K562 (cell line): Measurements from ENCODE around the gene CHD6. TPM values are rescaled to one million over a fixed set of nuclear protein-coding genes. Genes with fewer than 3 reads are reported as not detected.

ENCODE experiments used
- ATAC-seq: fragments of 200-7000 bp; cut with Tn5 transposase; 3 replicates; pipeline ENCODE4 v1.9.1; 2020; ENCODE audit warnings: moderate library complexity
- BruUV-seq: library from RNA; stranded (reverse); fragments of 400-500 nt; replicated peaks from 2 replicates; lab custom pipeline; 2021; lab: Mats Ljungman, UMichigan
- CTCF ChIA-PET: fragments of 300-600 bp; formaldehyde crosslinking; extraction: SDS; loops from one replicate; lab custom pipeline; 2021; ENCODE audit warnings: low intra/inter-chr PET ratio; lab: Yijun Ruan, JAX
- POLR2A ChIA-PET: fragments of 300-600, 350-650 bp; sonication (Branson Sonifier 250); formaldehyde crosslinking; extraction: SDS; loops from one replicate; lab custom pipeline; 2021; ENCODE audit warnings: antibody characterized with exemption, inconsistent platforms; lab: Yijun Ruan, JAX
- DNase-seq, 4 experiments: peaks; one replicate each; pipeline versions ENCODE4 v3.0.0 to v3.0.0-alpha.2; 2011 to 2018; ENCODE audit warnings: low spot score in 3 of 4, mixed read lengths in 3 of 4; ENCODE audit errors: extremely low read depth in 1 of 4
- FAIRE-seq: peaks from 2 replicates; lab custom pipeline; 2011; peaks lifted over from hg19 to GRCh38; lab: Jason Lieb, UNC
- H2AFZ ChIP-seq: 2 replicates; pipeline ENCODE4 v1.6.0; 2011; ENCODE audit warnings: low read depth, low read length, control low read depth, inconsistent platforms
- H3K27ac ChIP-seq: fragments of 200-600 bp; 3 replicates; pipeline ENCODE4 v1.8.0; 2011; ENCODE audit warnings: low read depth, mild to moderate bottlenecking, control low read depth, inconsistent platforms, low read length, moderate library complexity, mixed read lengths; ENCODE audit errors: extremely low read depth
- H3K27me3 ChIP-seq, 2 experiments: fragments of 300-600 bp in 1 of 2; 2 replicates in 1 of 2; 3 replicates in 1 of 2; pipeline versions ENCODE4 v1.6.0 to v1.8.0; 2011; ENCODE audit warnings: inconsistent platforms in 2 of 2, low read length in 2 of 2, mild to moderate bottlenecking in 1 of 2, mixed read lengths in 1 of 2, moderate library complexity in 1 of 2; ENCODE audit not compliant: control insufficient read depth in 2 of 2, insufficient read depth in 2 of 2
- H3K36me3 ChIP-seq: fragments of 300-600 bp; 3 replicates; pipeline ENCODE4 v1.8.0; 2011; ENCODE audit warnings: mild to moderate bottlenecking, low read length, inconsistent platforms; ENCODE audit not compliant: control insufficient read depth, insufficient read depth
- H3K4me1 ChIP-seq, 2 experiments: fragments of 200-600 bp in 1 of 2; replicated peaks in 1 of 2; 2 replicates in 1 of 2; 3 replicates in 1 of 2; pipeline versions ENCODE4 v1.5.1 to v1.8.0; 2011; ENCODE audit warnings: inconsistent platforms in 2 of 2, low read length in 2 of 2, mild to moderate bottlenecking in 1 of 2, mixed read lengths in 1 of 2, moderate library complexity in 1 of 2; ENCODE audit not compliant: control insufficient read depth in 2 of 2, insufficient read depth in 2 of 2
- H3K4me2 ChIP-seq: 2 replicates; pipeline ENCODE4 v1.6.1; 2011; ENCODE audit warnings: low read length, control low read depth, inconsistent platforms, mixed read lengths; ENCODE audit not compliant: insufficient read depth
- H3K4me3 ChIP-seq: fragments of 200-600 bp; sonication (generic), shearing (Covaris generic); 2 replicates; pipeline ENCODE4 v1.5.1; 2016; ENCODE audit warnings: control low read depth, inconsistent platforms
- H3K79me2 ChIP-seq: fragments of 200-600 bp; 3 replicates; pipeline ENCODE4 v1.8.0; 2011; ENCODE audit warnings: low read length, inconsistent platforms; ENCODE audit not compliant: control insufficient read depth, insufficient read depth
- H3K9ac ChIP-seq, 2 experiments: 2 replicates each; pipeline versions ENCODE4 v1.6.0 to v1.6.1; 2011; ENCODE audit warnings: low read depth in 2 of 2, low read length in 2 of 2, control low read depth in 1 of 2, inconsistent platforms in 1 of 2, mild to moderate bottlenecking in 1 of 2, mixed read lengths in 1 of 2; ENCODE audit not compliant: insufficient read depth in 1 of 2
- H3K9me1 ChIP-seq: one replicate; pipeline ENCODE4 v1.6.0; 2011; ENCODE audit warnings: inconsistent platforms, mild to moderate bottlenecking, low read length, moderate library complexity; ENCODE audit not compliant: control insufficient read depth, insufficient read depth
- H3K9me3 ChIP-seq: replicated peaks from 2 replicates; pipeline ENCODE4 v1.5.1; 2011; ENCODE audit warnings: low read depth, low read length, inconsistent platforms; ENCODE audit not compliant: control insufficient read depth, insufficient read depth
- H4K20me1 ChIP-seq: replicated peaks from 2 replicates; pipeline ENCODE4 v1.6.1; 2011; ENCODE audit warnings: low read length, inconsistent platforms, mixed read lengths; ENCODE audit not compliant: control insufficient read depth, insufficient read depth
- CBFA2T2 ChIP-seq: fragments of 450-650 bp; conservative IDR thresholded peaks from 2 replicates; pipeline ENCODE4 v1.6.1; 2017; ENCODE audit warnings: mild to moderate bottlenecking
- JUNB ChIP-seq: fragments of 450-650 bp; formaldehyde crosslinking; conservative IDR thresholded peaks from 2 replicates; pipeline ENCODE4 v1.4.0; 2020; ENCODE audit warnings: mild to moderate bottlenecking
- L3MBTL2 ChIP-seq: fragments of 450-650 bp; IDR thresholded peaks from 2 replicates; pipeline ENCODE4 v1.6.1; 2016; ENCODE audit warnings: mild to moderate bottlenecking, moderate library complexity
- MYBL2 ChIP-seq, 2 experiments: fragments of 450-650 bp in 1 of 2; sonication (generic) in 1 of 2; formaldehyde crosslinking in 1 of 2; IDR thresholded peaks; 2 replicates each; pipeline versions ENCODE4 v1.6.1 to v1.8.1; 2017 to 2022; ENCODE audit warnings: borderline replicate concordance in 1 of 2, inconsistent platforms in 1 of 2, low read depth in 1 of 2, mild to moderate bottlenecking in 1 of 2, missing genetic modification reagents in 1 of 2, moderate library complexity in 1 of 2
- NFE2 ChIP-seq: IDR thresholded peaks from 2 replicates; pipeline ENCODE4 v1.6.1; 2014; ENCODE audit warnings: antibody characterized with exemption, low read depth
- RBBP5 ChIP-seq: fragments of 200-600 bp; sonication (generic); IDR thresholded peaks from 2 replicates; pipeline ENCODE4 v1.6.1; 2012; ENCODE audit warnings: borderline replicate concordance, mild to moderate bottlenecking, low read length, control low read depth, inconsistent platforms; ENCODE audit not compliant: insufficient read depth, poor library complexity, severe bottlenecking
- SMARCB1 ChIP-seq: IDR thresholded peaks from 2 replicates; pipeline ENCODE4 v1.6.1; 2011; ENCODE audit warnings: improper control_type of control experiment, low read depth; ENCODE audit not compliant: insufficient read length
- WGBS: fragments of 100-300 bp; shearing (Covaris generic); methylation state at CpG from one replicate; pipeline ENCODE4 v1.1.6; 2016; ENCODE audit warnings: low coverage, mixed read lengths; ENCODE audit not compliant: insufficient coverage; ENCODE audit errors: missing lambda C conversion rate; 5-methylcytosine and 5-hydroxymethylcytosine counted together
- in situ Hi-C: fragments of 300-500 bp; cut with MboI; formaldehyde crosslinking; loops from 4 replicates; pipeline ENCODE4 v1.15.0; 2018; ENCODE audit warnings: inconsistent platforms, mixed read lengths
- intact Hi-C: fragments of 100-400 bp; cut with micrococcal nuclease; formaldehyde crosslinking; loops from 2 replicates; pipeline ENCODE4 v1.14.2; 2022
- polyA plus RNA-seq, 8 experiments: library from polyadenylated mRNA; depleted of rRNA in 4 of 8; stranded (reverse) in 5 of 8; unstranded in 3 of 8; fragments of >200 nt; fragmentation: Nextera tagmentation in 2 of 8; fragmentation: Illumina TruSeq in 1 of 8; extraction: Ambion mirVana in 2 of 8; extraction: Trizol in 1 of 8; gene quantifications; 2 replicates each; pipeline versions ENCODE4 v1.2.1 to v1.2.3, GENCODE V29; 2011 to 2014; ENCODE audit warnings: inconsistent platforms in 1 of 8, missing spikeins in 1 of 8
- total RNA-seq, 7 experiments: library from RNA; depleted of rRNA in 6 of 7; stranded (reverse); fragments of >200 nt in 6 of 7; fragmentation: Illumina TruSeq in 2 of 7; extraction: Trizol in 2 of 7; gene quantifications; 2 replicates each; pipeline versions ENCODE4 v1.2.1 to v1.2.3, GENCODE V29; 2011 to 2021; ENCODE audit warnings: low replicate concordance in 1 of 7

Gene CHD6
- total and polyA plus RNA-seq, 9 of the 15 experiments (the other 6 are each of a cell fraction or from before 2014, with no cell fraction given), result 3.9 to 24.2 (median 12.8) TPM

- intact Hi-C loops (no loop called here), in situ Hi-C loops (no loop called here)
- ChIA-PET CTCF (no interaction called here), POLR2A (interaction anchor here (0.5 to 1.3 kb wide), 5 partner anchors 9 to 1948 kb away, joined by 3 to 4 read pairs (median 3); no protein-coding TSS in a partner anchor)
- FAIRE-seq (no peak), DNase-seq (no peak), ATAC-seq (no peak)
- no peak for TF ChIP-seq SMARCB1
- Histone ChIP-seq H3K36me3 (peaks cover 53% of the 10 kb centered on the region; the same call in 2 of the 3 replicates), H3K27ac (no peak overlapping the region), H3K79me2 (no peaks in the 10 kb centered on the region), H3K9ac (no peak overlapping the region), H3K4me3 (no peak overlapping the region), H3K4me2 (no peak overlapping the region), H3K4me1 (peaks cover 0 to 9% of the 10 kb centered on the region in 2 experiments; a peak in 3 of 5 replicates), H3K27me3 (no peaks in the 10 kb centered on the region), H3K9me1 (no peaks in the 10 kb centered on the region), H2AFZ (no peak overlapping the region), H4K20me1 (no peaks in the 10 kb centered on the region), H3K9me3 (peaks cover 4% of the 10 kb centered on the region)
- 94% methylated on average over 17 of the region's 17 CpGs for WGBS
- BruUV-seq, result no TSS peak
Observed at GRCh38 chr20:41457173-41457857, 160.9 kb downstream of the CHD6 start.

- Histone ChIP-seq H3K4me2 (no peak overlapping the region), H3K36me3 (peaks cover 57% of the 10 kb centered on the region; the same call in 2 of the 3 replicates), H3K9ac (no peak overlapping the region), H3K27me3 (no peaks in the 10 kb centered on the region), H3K27ac (no peak overlapping the region), H3K79me2 (no peaks in the 10 kb centered on the region), H3K9me1 (no peaks in the 10 kb centered on the region), H2AFZ (no peak overlapping the region), H3K4me1 (peaks cover 0 to 9% of the 10 kb centered on the region in 2 experiments; a peak in 3 of 5 replicates), H3K4me3 (no peak overlapping the region), H3K9me3 (no peaks in the 10 kb centered on the region; the same call in 1 of the 2 replicates), H4K20me1 (no peaks in the 10 kb centered on the region)
- ATAC-seq (no peak), FAIRE-seq (no peak), DNase-seq (no peak)
- CTCF ChIA-PET, result no interaction called here
- no peak for TF ChIP-seq RBBP5
- no peak for TF ChIP-seq MYBL2 (IDR thresholded peaks at IDR 0.05; ENCODE audit: low read depth)
- no peak for TF ChIP-seq MYBL2 (CRISPR knock-in tag; IDR thresholded peaks at IDR 0.05; ENCODE audit: borderline replicate concordance)
- TF ChIP-seq JUNB, result no peak
- no peak for TF ChIP-seq CBFA2T2
- TF ChIP-seq L3MBTL2, result no peak
- no peak for TF ChIP-seq NFE2
- intact Hi-C loops (no loop called here), in situ Hi-C loops (no loop called here)
- no TSS peak for BruUV-seq
- POLR2A ChIA-PET, result interaction anchor here (1.0 to 1.3 kb wide), 5 partner anchors 8 to 106 kb away, joined by 3 to 4 read pairs (median 3); no protein-coding TSS in a partner anchor
Observed at GRCh38 chr20:41456351-41456750, 161.8 kb downstream of the CHD6 start.
